HEK293T (cell line): ENCODE results near the gene FHAD1.

ENCODE experiments used
- CTCF ChIA-PET: fragments of 350-600 bp; formaldehyde crosslinking; extraction: SDS; loops from one replicate; lab custom pipeline; 2021; ENCODE audit warnings: antibody characterized with exemption, inconsistent platforms; lab: Yijun Ruan, JAX
- POLR2A ChIA-PET: fragments of 350-600 bp; formaldehyde crosslinking; extraction: SDS; loops from one replicate; lab custom pipeline; 2020; ENCODE audit warnings: antibody characterized with exemption, inconsistent platforms; lab: Yijun Ruan, JAX
- DNase-seq: peaks from one replicate; pipeline ENCODE4 v3.0.0; 2012; ENCODE audit warnings: mixed read lengths; ENCODE audit errors: extremely low spot score
- ARNT ChIP-seq: fragments of 450-650 bp; IDR thresholded peaks from 2 replicates; pipeline ENCODE4 v1.6.1; 2017; ENCODE audit warnings: mild to moderate bottlenecking
- BHLHE40 ChIP-seq: fragments of 450-650 bp; IDR thresholded peaks from 2 replicates; pipeline ENCODE4 v1.6.1; 2016; ENCODE audit warnings: mild to moderate bottlenecking, moderate library complexity, borderline replicate concordance
- CTBP1 ChIP-seq: fragments of 450-650 bp; IDR thresholded peaks from 2 replicates; pipeline ENCODE4 v1.6.1; 2016; ENCODE audit warnings: borderline replicate concordance
- ELF4 ChIP-seq: fragments of 450-650 bp; IDR thresholded peaks from 2 replicates; pipeline ENCODE4 v1.6.1; 2017; ENCODE audit warnings: antibody characterized with exemption
- FOXA1 ChIP-seq: fragments of 450-650 bp; IDR thresholded peaks from 2 replicates; pipeline ENCODE4 v1.6.1; 2016; ENCODE audit warnings: mild to moderate bottlenecking
- FOXK2 ChIP-seq: fragments of 450-650 bp; IDR thresholded peaks from 2 replicates; pipeline ENCODE4 v1.6.1; 2016; ENCODE audit warnings: mild to moderate bottlenecking
- FOXM1 ChIP-seq: fragments of 450-650 bp; IDR thresholded peaks from 2 replicates; pipeline ENCODE4 v1.6.1; 2017; ENCODE audit warnings: mild to moderate bottlenecking, borderline replicate concordance
- HDGF ChIP-seq: fragments of 450-650 bp; IDR thresholded peaks from 2 replicates; pipeline ENCODE4 v1.6.1; 2017; ENCODE audit warnings: antibody characterized with exemption, borderline replicate concordance
- L3MBTL2 ChIP-seq: fragments of 450-650 bp; conservative IDR thresholded peaks from 2 replicates; pipeline ENCODE4 v1.6.1; 2016; ENCODE audit warnings: mild to moderate bottlenecking
- LEF1 ChIP-seq: fragments of 450-650 bp; IDR thresholded peaks from 2 replicates; pipeline ENCODE4 v1.6.1; 2017; ENCODE audit warnings: mild to moderate bottlenecking, borderline replicate concordance
- NFRKB ChIP-seq: fragments of 450-650 bp; IDR thresholded peaks from 2 replicates; pipeline ENCODE4 v1.6.1; 2016; ENCODE audit warnings: mild to moderate bottlenecking, moderate library complexity
- PKNOX1 ChIP-seq: fragments of 450-650 bp; IDR thresholded peaks from 2 replicates; pipeline ENCODE4 v1.6.1; 2016
- SP1 ChIP-seq: fragments of 450-650 bp; IDR thresholded peaks from 2 replicates; pipeline ENCODE4 v1.6.1; 2017
- SUZ12 ChIP-seq: fragments of 450-650 bp; IDR thresholded peaks from 2 replicates; pipeline ENCODE4 v1.6.1; 2016; ENCODE audit warnings: mild to moderate bottlenecking
- TARDBP ChIP-seq: fragments of 450-650 bp; IDR thresholded peaks from 2 replicates; pipeline ENCODE4 v1.6.1; 2016
- ZNF384 ChIP-seq: fragments of 450-650 bp; IDR thresholded peaks from 2 replicates; pipeline ENCODE4 v1.6.1; 2016

The FHAD1 gene

DNA sequence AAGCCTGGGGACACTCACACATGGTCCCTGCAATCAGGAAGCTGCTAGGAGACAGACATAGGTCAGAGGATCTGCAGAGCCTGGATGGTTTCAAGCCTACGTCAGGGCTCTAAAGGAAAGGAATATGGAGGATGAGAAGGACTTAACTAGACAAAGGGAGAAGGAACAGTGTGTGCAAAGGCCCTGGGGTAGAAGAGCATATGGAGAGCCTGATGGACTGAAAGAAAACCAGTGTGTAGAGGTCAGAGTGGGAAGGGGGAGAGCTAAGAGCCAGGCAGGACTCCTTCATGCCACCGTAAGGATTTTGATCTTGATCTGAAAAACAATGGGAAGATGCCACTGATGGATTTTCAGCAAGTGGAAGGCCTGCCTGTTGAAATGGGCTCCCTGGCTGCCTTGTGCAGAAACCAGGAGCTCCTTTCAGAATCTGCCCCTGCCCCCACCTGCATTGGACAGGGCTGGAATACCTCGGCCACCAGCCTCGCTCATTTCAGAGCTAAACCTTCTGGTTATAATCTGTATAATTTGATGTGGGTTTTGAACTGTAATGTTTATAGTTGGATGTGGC is 8.6 kb downstream of the FHAD1 start:
- POLR2A ChIA-PET: no interaction called here

GRCh38 chr1:15256584-15256983 is 9.6 kb downstream of the FHAD1 start:
- DNase-seq: no peak
- CTCF ChIA-PET: no interaction called here
- POLR2A ChIA-PET: no interaction called here
- TF ChIP-seq BHLHE40 (no peak), L3MBTL2 (no peak), PKNOX1 (no peak), LEF1 (no peak), HDGF (no peak), ELF4 (no peak), TARDBP (no peak), ZNF384 (no peak), FOXK2 (no peak), ARNT (no peak), NFRKB (no peak), SUZ12 (no peak), SP1 (no peak), FOXA1 (no peak), FOXM1 (no peak), CTBP1 (no peak)

More for the DNA sequence above, 8.6 kb downstream of the FHAD1 start:
- no peak for TF ChIP-seq FOXM1
- no peak for TF ChIP-seq PKNOX1
- no peak for TF ChIP-seq LEF1
- TF ChIP-seq HDGF: no peak
- no peak for TF ChIP-seq CTBP1
- no peak for TF ChIP-seq ELF4
- no peak for TF ChIP-seq ARNT
- TF ChIP-seq FOXA1: no peak
- no peak for TF ChIP-seq SP1
- no peak for TF ChIP-seq FOXK2
- TF ChIP-seq TARDBP: no peak
- no peak for TF ChIP-seq SUZ12
- TF ChIP-seq NFRKB: no peak
- TF ChIP-seq L3MBTL2: no peak
- TF ChIP-seq BHLHE40: no peak
- TF ChIP-seq ZNF384: no peak
- no peak for DNase-seq
- CTCF ChIA-PET: interaction anchor here (0.6 kb wide), 1 partner anchor 127 kb away, joined by 3 read pairs; no protein-coding TSS in a partner anchor

DNA sequence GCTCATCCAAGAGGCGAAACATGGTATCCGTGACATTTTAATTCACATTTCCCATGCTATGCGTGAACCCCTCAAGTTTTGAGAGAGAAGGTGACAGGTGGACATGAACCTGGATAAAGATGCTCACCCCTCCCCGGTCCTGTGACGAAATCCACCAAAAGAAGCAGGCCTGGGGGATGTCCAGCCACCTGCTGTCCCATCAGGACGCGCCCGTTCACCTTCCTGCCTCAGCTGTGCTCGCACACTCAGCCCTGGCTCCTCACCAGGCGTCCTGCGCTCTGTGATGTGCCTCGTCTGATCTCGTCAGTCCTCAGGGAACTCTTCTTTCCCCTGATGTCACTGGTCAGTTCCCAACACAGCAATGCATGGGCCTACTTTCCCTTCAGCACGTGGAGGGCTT is 10.3 kb downstream of the FHAD1 start:
- no peak for TF ChIP-seq LEF1
- no peak for TF ChIP-seq NFRKB
- no peak for TF ChIP-seq L3MBTL2
- TF ChIP-seq ELF4: no peak
- TF ChIP-seq SP1: no peak
- TF ChIP-seq ZNF384: no peak
- no peak for TF ChIP-seq TARDBP
- TF ChIP-seq FOXA1: no peak
- TF ChIP-seq CTBP1: no peak
- TF ChIP-seq PKNOX1: no peak
- TF ChIP-seq SUZ12: no peak
- ChIA-PET POLR2A (no interaction called here), CTCF (no interaction called here)
- DNase-seq: no peak

- no peak for DNase-seq
Observed at GRCh38 chr1:15258833-15259621, 12.0 kb downstream of the FHAD1 start.

GRCh38 chr1:15259622-15260007 is 12.6 kb downstream of the FHAD1 start:
- POLR2A ChIA-PET: no interaction called here
- no peak for TF ChIP-seq HDGF
- no peak for TF ChIP-seq ZNF384
- TF ChIP-seq SUZ12: no peak
- TF ChIP-seq FOXM1: no peak
- TF ChIP-seq LEF1: no peak
- no peak for TF ChIP-seq NFRKB
- no peak for TF ChIP-seq BHLHE40
- no peak for TF ChIP-seq PKNOX1
- TF ChIP-seq SP1: no peak
- no peak for TF ChIP-seq ELF4
- TF ChIP-seq ARNT: no peak
- TF ChIP-seq CTBP1: no peak
- TF ChIP-seq TARDBP: no peak
- TF ChIP-seq FOXA1: no peak
- TF ChIP-seq FOXK2: no peak
- TF ChIP-seq L3MBTL2: no peak
- DNase-seq: no peak
- CTCF ChIA-PET: no interaction called here

More at GRCh38 chr1:15258833-15259621, 12.0 kb downstream of the FHAD1 start:
- ChIA-PET POLR2A (no interaction called here), CTCF (no interaction called here)
- TF ChIP-seq L3MBTL2 (no peak), FOXA1 (no peak), HDGF (no peak), NFRKB (no peak), ELF4 (no peak), LEF1 (no peak)
